HG03045 (cell line): ENCODE data around the gene CCN2.
A peak's percentile ranks its signal among the peaks of the same experiment; 100 is the strongest.
"Not testable (repeated sequence)": the region's sequence is repeated elsewhere in the genome, so short reads cannot be mapped to it uniquely, and the experiment has no call there.

Experiments used
- ATAC-seq: cut with Tn5 transposase; IDR thresholded peaks from one replicate; pipeline ENCODE4 v1.9.1; 2021; ENCODE audit warnings: mild to moderate bottlenecking, moderate library complexity; ENCODE audit not compliant: unreplicated experiment

The CCN2 gene

GRCh38 chr6:131911951-131912350, 39.2 kb downstream of the CCN2 start:
- ATAC-seq = no peak

GRCh38 chr6:131910956-131911355, 40.2 kb downstream of the CCN2 start:
- ATAC-seq = no peak

- ATAC-seq = no peak
Observed at GRCh38 chr6:131910219-131910589, 41.0 kb downstream of the CCN2 start.

- ATAC-seq = peak; percentile 98
Observed at GRCh38 chr6:131909408-131910218, 41.6 kb downstream of the CCN2 start.

- ATAC-seq = not testable (repeated sequence)
Observed at GRCh38 chr6:131908787-131909186, 42.4 kb downstream of the CCN2 start.

- not testable (repeated sequence) for ATAC-seq
Observed at GRCh38 chr6:131903734-131904133, 47.4 kb downstream of the CCN2 start.

- not testable (repeated sequence) for ATAC-seq
Observed at GRCh38 chr6:131901326-131901873, 49.8 kb downstream of the CCN2 start.

- no peak for ATAC-seq
Observed at GRCh38 chr6:131900231-131900630, 50.9 kb downstream of the CCN2 start.

- ATAC-seq = no peak
Observed at GRCh38 chr6:131898718-131899117, 52.5 kb downstream of the CCN2 start.
